NCI-H2196 treated with DMSO at 0.1 percent for 48 hours (cell line): ENCODE measurements around the gene CHRNA5.
"Not testable (repeated sequence)": the region's sequence is repeated elsewhere in the genome, so short reads cannot be mapped to it uniquely, and the experiment has no call there.

Source experiments
- DNase-seq: peaks from one replicate; lab custom pipeline; 2025; ENCODE audit not compliant: unreplicated experiment; lab: John Stamatoyannopoulos, UW

Gene CHRNA5

GRCh38 chr15:78565097-78565950 lies at the start of gene CHRNA5:
Gene CHRNA5, plus strand, starts transcription at chr15:78565520. Its CDS starts 200 bp downstream, at chr15:78565720.
- peak; percentile 65 for DNase-seq

- DNase-seq = not testable (repeated sequence)
Observed at GRCh38 chr15:78520035-78520434, 45.3 kb upstream of the CHRNA5 start.

DNA sequence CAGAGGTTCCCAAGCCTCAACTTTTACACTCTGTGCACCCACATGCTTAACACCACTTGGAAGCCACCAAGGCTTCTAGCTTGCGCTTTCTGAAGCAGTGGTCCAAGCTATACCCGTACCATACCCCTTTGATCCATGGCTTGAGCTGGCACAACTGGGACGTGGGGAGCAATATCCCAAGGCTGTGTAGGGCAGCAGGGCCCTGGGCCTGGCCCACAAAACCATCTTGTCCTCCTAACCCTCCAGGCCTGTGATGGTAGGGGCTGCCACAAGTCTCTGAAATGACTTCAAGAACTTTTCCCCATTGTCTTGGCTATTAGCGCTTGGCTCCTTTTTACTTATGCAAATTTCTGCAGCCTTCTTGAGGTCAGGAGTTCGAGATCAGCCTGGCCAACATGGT lies 41.1 kb upstream of the CHRNA5 start:
- no peak for DNase-seq

- no peak for DNase-seq
Observed at GRCh38 chr15:78527325-78527724, 38.0 kb upstream of the CHRNA5 start.

DNA sequence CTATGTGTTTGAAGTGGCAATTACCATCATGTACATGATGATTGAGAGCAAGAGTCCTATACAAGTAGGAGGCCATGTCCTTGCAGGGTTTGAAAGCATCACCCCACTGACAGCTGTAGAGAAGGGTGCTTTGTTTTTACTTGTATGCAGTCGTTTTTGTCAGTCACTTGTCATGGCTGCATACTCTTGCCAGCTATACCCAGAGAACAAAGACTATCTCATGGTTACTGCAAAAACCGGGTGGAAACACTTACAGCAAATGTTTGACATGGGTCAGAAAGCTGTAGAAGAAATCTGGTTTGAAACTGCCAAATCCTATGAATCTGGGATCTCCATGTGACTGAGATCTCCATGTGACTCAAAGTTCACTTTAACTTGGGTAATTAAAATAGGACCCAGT lies 32.0 kb upstream of the CHRNA5 start:
- no peak for DNase-seq

DNA sequence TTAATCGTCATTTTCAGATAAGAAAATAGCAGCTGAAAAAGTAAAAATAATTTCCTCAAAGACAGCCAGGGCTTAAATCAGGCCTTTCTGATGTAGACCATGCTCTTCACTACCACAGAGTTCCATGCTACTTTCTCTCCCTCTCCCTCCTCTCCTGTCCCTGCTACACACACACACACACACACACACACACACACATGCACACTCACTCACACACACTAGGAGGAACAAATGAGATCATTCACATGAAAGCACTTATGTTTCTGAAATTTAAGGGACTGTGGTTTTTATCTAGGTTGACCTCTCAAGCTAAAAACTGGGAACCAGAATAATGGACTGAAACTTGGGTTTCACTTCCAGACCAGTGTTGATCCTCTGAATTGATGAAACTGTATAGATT lies 29.2 kb upstream of the CHRNA5 start:
- DNase-seq = no peak

DNA sequence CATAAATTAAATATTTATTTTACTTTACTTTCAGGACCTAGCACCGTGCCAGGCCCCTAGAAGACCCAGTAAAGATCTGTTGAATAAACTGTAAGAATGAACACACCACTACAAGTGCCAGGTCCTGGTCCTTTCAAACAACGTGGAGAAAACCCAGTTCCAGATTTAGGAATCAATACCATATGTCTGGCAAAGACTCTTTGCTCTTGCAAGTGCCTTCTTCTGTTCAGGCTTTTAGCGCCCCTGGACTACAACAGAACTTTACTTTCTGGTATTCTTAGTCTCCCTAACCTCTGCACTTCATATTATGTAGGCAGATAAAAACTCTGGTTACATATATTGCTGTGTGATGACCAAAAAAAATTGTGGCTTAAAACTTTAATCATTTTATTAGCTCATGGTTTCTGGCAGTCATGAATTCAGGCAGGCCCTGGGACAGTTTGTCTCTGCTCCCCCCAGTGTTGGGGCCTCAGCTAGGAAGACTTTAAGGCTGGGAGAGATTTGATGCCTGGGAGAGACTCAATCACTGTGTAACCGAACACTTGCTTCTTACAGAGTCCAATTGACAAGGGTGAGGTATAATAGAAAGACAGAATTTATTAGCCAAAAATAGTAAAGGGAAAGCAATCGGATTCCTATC lies 27.9 kb upstream of the CHRNA5 start:
- DNase-seq = no peak

DNA sequence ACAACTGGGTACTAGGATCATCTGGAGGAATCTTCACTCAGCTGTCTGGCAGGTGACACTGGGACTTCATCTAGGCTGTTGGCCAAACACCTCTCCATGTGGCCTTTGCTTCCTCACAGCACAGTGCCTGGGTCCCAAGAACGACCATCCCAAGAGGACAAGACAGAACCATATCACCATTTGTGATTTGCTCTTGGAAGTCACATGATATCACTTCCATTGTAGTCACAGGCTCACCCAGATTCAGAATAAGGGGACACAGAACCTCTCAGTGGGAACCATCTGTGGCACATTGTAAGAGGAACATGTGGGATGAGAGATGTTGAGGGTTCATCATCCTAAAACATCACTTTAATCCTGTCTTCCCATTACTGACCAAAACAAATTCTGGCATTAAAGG lies 27.0 kb upstream of the CHRNA5 start:
- no peak for DNase-seq

GRCh38 chr15:78539464-78540140 lies 25.7 kb upstream of the CHRNA5 start:
- not testable (repeated sequence) for DNase-seq

- peak; percentile 39 for DNase-seq
Observed at GRCh38 chr15:78540141-78540870, 25.0 kb upstream of the CHRNA5 start, which contains the start of gene PSMA4. Gene PSMA4, plus strand, starts transcription at chr15:78540444. Its CDS starts 1,484 bp downstream, at chr15:78541928.

- DNase-seq = no peak
Observed at GRCh38 chr15:78540871-78541743, 24.2 kb upstream of the CHRNA5 start.

GRCh38 chr15:78541744-78542034 lies 23.6 kb upstream of the CHRNA5 start:
- no peak for DNase-seq

GRCh38 chr15:78542647-78543046 lies 22.7 kb upstream of the CHRNA5 start:
- no peak for DNase-seq

DNA sequence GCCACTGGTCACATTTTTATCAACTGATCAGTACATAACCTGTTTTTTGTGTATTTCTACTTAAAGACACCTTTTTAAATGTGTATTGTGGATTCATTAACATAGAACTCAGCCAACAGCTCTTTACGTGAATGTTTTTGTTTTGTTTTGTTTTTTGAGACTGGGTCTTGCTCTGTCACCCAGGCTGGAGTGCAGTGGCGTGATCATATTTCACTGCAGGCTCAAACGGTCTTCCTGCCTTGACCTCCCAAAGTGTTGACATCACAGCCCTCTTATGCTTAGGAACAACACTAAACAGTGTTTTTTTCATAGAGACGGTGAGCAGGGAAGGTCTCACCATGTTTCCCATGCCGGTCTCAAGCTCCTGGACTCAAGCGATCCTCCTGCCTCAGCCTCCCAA lies 15.1 kb upstream of the CHRNA5 start:
- DNase-seq = no peak

DNA sequence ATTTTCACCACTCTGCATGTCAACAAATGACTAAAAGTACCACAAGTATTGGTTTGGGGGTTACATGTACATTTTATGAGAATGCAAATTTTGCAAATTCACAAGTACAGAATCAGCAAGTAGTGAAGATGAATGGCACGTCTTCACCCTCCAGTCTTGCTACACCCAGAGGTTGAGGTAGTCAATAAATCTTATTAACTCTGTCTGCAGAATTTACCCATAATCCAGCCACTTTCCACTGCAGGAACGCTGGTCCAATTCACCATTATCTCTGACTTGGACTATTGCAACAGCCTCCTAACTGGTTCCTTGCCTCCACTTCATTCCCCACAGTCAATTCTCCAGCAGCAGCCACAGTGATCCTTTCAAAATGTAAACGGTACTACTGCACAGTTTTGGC lies 14.5 kb upstream of the CHRNA5 start:
- no peak for DNase-seq

DNA sequence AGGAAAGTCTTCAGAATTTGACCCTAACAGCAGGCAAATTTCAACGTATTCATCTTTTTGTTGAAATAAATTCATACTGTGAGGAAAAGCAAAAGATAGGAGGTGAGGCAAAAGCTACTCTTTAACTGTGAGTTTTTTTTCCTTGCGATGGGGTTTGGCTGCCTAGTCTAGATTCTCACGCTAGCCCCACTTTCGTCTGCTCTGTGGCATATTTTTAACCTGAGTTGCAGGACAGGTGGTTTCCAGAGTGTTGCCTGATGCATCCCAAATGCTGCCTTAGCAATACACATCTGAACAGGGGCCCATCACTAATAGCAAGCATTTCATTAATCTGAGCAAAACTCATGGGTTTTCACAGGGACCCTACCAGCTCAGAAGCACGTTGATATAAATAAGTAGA lies 13.4 kb upstream of the CHRNA5 start:
- no peak for DNase-seq

DNA sequence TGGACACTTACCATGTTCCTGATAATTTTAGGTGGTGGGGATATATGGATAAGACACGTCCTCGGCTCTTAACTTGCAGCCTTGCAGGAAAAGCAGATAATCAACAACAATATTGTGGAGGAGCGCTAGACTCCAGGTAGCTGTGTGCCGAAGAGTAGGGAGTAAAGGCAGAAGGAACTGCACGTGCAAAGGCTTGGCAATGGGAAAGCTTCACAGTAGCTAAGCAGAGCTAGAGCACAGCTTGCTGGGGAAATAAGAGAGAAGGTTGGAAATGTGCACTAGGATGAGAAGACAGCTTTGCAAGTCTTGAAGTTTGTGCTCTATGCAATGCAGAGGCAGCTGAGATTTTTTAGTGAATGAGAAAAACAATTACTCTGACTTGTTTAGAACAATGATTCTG lies 12.7 kb upstream of the CHRNA5 start:
- no peak for DNase-seq

GRCh38 chr15:78560201-78560600 lies 5.1 kb upstream of the CHRNA5 start:
- not testable (repeated sequence) for DNase-seq

- no peak for DNase-seq
Observed at GRCh38 chr15:78561490-78561889, 3.8 kb upstream of the CHRNA5 start.

DNA sequence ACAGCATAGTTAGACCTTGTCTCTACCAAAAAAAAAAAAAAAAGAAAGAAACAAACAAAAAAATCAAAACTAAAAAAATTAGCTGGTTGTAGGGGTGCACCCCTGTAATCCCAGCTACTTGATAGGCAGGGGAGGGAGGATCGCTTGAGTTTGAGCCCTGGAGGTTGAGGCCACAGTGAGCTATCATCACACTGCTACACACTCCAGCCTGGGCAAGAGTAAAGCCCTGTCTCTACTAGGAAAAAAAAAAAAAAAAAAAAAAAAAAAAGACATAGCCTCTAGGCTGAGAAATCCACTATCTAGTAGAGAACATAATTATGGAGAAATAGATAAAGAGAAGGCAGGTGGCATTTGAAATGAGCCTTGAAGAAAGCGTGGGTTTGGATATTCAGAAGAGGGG lies 2.2 kb upstream of the CHRNA5 start:
- no peak for DNase-seq

DNA sequence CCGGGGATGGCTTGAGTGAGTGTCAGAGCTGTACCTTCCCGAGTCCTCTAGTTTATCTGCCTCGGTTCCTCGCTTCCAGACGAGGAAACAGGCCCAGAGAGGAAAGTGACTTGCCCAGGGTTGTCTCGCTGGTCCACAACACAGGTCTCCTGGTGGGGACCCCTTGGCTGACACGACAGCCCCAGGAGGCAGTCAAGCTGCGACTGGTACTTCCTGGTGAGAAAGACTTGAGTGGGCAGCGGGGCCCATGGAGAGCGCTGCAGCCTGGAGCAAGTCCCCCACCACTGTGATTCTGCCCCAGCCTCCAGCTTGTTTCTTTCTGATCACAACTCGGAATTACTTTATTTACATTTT lies 600 bp upstream of the CHRNA5 start:
- no peak for DNase-seq
